Transverse colon (tissue), 4 donors: ENCODE data around the gene PDE10A.

Source experiments
- CTCF ChIP-seq, 5 experiments: fragments of 200-600 bp in 3 of 5; fragments of 450-650 bp in 2 of 5; sonication (generic) in 3 of 5; IDR thresholded peaks; 1 replicate in 2 of 5; 2 replicates in 3 of 5; pipeline ENCODE4 v1.5.1; 2016 to 2017; ENCODE audit warnings: antibody characterized with exemption in 5 of 5, inconsistent platforms in 3 of 5, mild to moderate bottlenecking in 2 of 5, moderate library complexity in 1 of 5
- EP300 ChIP-seq: sonication (generic); formaldehyde crosslinking; IDR thresholded peaks from one replicate; pipeline ENCODE4 v1.6.1; 2017; ENCODE audit warnings: antibody characterized with exemption, low read depth
- POLR2A ChIP-seq: fragments of 450-650 bp; IDR thresholded peaks from one replicate; pipeline ENCODE4 v1.6.1; 2016; ENCODE audit warnings: antibody characterized with exemption, mild to moderate bottlenecking, moderate library complexity
- POLR2AphosphoS5 ChIP-seq, 3 donors: sonication (generic); formaldehyde crosslinking; IDR thresholded peaks; one replicate each; pipeline ENCODE4 v1.6.1; 2016; ENCODE audit warnings: antibody characterized with exemption in 3 of 3

GRCh38 chr6:165456286-165456685, 206.8 kb downstream of the PDE10A start:
- TF ChIP-seq POLR2A (no peak), CTCF (IDR thresholded peaks at IDR 0.05) (no peak), EP300 (no peak), POLR2AphosphoS5 (IDR thresholded peaks at IDR 0.05) (no peak)
